Esophagus squamous epithelium (tissue), 4 donors: ENCODE measurements around the gene ARAF.

ENCODE experiments used
- CTCF ChIP-seq, 6 experiments: fragments of 450-650 bp in 4 of 6; fragments of 200-600 bp in 2 of 6; sonication (generic) in 2 of 6; IDR thresholded peaks; one replicate each; pipeline ENCODE4 v1.5.1; 2016 to 2019; ENCODE audit warnings: antibody characterized with exemption in 6 of 6, mild to moderate bottlenecking in 4 of 6, moderate library complexity in 4 of 6
- POLR2A ChIP-seq, 4 donors: fragments of 450-650 bp; IDR thresholded peaks; one replicate each; pipeline ENCODE4 v1.6.1; 2017; ENCODE audit warnings: antibody characterized with exemption in 4 of 4, mild to moderate bottlenecking in 4 of 4, moderate library complexity in 3 of 4

GRCh38 chrX:47515941-47516665, 44.9 kb upstream of the ARAF start:
- TF ChIP-seq CTCF (IDR thresholded peaks at IDR 0.05) (no peak), POLR2A (IDR thresholded peaks at IDR 0.05) (no peak)
